Peyer's patch (tissue), 4 donors: ENCODE results near the gene COL24A1. TPM values are rescaled to one million over a fixed set of nuclear protein-coding genes. Genes with fewer than 3 reads are reported as not detected.
"Not testable (repeated sequence)": the region's sequence is repeated elsewhere in the genome, so short reads cannot be mapped to it uniquely, and the experiment has no call there.

ENCODE experiments used
- DNase-seq, 3 donors: peaks; one replicate each; pipeline ENCODE4 v3.0.0-alpha.2; 2017 to 2019
- H3K27ac ChIP-seq, 4 donors: fragments of 200-600 bp; sonication (generic); one replicate each; pipeline ENCODE4 v1.5.1; 2016 to 2019
- H3K27me3 ChIP-seq, 2 donors: fragments of 200-600 bp; sonication (generic); one replicate each; pipeline ENCODE4 v1.5.1; 2019
- H3K36me3 ChIP-seq, 3 donors: fragments of 200-600 bp; sonication (generic); one replicate each; pipeline ENCODE4 v1.5.1; 2016 to 2019
- H3K4me1 ChIP-seq, 4 donors: fragments of 200-600 bp; sonication (generic); one replicate each; pipeline ENCODE4 v1.5.1; 2016 to 2019
- H3K4me3 ChIP-seq, 4 donors: fragments of 200-600 bp; sonication (generic); 1 replicate in 3 of 4; 2 replicates in 1 of 4; pipeline ENCODE4 v1.5.1; 2016 to 2019; ENCODE audit warnings: mild to moderate bottlenecking in 1 of 4
- H3K9me3 ChIP-seq, 4 donors: fragments of 200-600 bp; sonication (generic); one replicate each; pipeline ENCODE4 v1.5.1; 2016 to 2019; ENCODE audit warnings: mild to moderate bottlenecking in 1 of 4
- POLR2A ChIP-seq, 2 donors: fragments of 450-650 bp; IDR thresholded peaks; one replicate each; pipeline ENCODE4 v1.5.1; 2017; ENCODE audit warnings: antibody characterized with exemption in 2 of 2, mild to moderate bottlenecking in 2 of 2, moderate library complexity in 2 of 2
- total RNA-seq, 4 donors: library from RNA; depleted of rRNA; stranded (reverse); fragments of >200 nt; gene quantifications; one replicate each; pipeline ENCODE4 v1.1.0, GENCODE V29; 2016
- TF ChIP-seq, protein P1 (sequence below), 6 experiments: fragments of 450-650 bp in 4 of 6; fragments of 200-600 bp in 2 of 6; sonication (generic) in 1 of 6; IDR thresholded peaks; one replicate each; pipeline ENCODE4 v1.5.1; 2017 to 2019; ENCODE audit warnings: antibody characterized with exemption in 6 of 6, mild to moderate bottlenecking in 3 of 6, moderate library complexity in 1 of 6

The COL24A1 gene
- total RNA-seq, 4 donors from 2014 or later = 0.18 to 3.3 (median 0.34) TPM

DNA sequence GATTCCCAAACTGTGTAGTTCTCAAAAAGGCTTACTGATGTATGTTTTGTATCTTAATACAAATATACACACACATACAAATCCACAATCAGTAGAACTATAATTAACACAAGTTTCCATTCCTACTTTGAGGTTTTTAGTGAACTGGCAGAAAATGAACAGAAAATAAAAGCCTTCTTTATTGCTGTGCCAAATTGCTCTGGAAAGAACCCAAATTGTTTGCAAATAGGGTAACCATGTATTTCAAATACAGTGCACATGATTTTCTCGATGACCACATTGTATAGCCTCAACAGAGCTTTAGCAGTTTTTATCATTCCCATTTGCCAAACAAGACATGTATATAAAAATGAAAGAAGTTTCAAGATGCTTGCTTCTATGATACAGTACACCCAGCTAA lies 173.3 kb downstream of the COL24A1 start:
- Histone ChIP-seq H3K27ac (no peak overlapping the region), H3K36me3 (no peaks in the 10 kb centered on the region), H3K27me3 (no peaks in the 10 kb centered on the region), H3K4me3 (no peak overlapping the region), H3K9me3 (no peaks in the 10 kb centered on the region), H3K4me1 (no peaks in the 10 kb centered on the region)
- DNase-seq = no peak
- TF ChIP-seq, protein P1, sequence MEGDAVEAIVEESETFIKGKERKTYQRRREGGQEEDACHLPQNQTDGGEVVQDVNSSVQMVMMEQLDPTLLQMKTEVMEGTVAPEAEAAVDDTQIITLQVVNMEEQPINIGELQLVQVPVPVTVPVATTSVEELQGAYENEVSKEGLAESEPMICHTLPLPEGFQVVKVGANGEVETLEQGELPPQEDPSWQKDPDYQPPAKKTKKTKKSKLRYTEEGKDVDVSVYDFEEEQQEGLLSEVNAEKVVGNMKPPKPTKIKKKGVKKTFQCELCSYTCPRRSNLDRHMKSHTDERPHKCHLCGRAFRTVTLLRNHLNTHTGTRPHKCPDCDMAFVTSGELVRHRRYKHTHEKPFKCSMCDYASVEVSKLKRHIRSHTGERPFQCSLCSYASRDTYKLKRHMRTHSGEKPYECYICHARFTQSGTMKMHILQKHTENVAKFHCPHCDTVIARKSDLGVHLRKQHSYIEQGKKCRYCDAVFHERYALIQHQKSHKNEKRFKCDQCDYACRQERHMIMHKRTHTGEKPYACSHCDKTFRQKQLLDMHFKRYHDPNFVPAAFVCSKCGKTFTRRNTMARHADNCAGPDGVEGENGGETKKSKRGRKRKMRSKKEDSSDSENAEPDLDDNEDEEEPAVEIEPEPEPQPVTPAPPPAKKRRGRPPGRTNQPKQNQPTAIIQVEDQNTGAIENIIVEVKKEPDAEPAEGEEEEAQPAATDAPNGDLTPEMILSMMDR (IDR thresholded peaks at IDR 0.05) = no peak
- no peak for TF ChIP-seq POLR2A (IDR thresholded peaks at IDR 0.05)

DNA sequence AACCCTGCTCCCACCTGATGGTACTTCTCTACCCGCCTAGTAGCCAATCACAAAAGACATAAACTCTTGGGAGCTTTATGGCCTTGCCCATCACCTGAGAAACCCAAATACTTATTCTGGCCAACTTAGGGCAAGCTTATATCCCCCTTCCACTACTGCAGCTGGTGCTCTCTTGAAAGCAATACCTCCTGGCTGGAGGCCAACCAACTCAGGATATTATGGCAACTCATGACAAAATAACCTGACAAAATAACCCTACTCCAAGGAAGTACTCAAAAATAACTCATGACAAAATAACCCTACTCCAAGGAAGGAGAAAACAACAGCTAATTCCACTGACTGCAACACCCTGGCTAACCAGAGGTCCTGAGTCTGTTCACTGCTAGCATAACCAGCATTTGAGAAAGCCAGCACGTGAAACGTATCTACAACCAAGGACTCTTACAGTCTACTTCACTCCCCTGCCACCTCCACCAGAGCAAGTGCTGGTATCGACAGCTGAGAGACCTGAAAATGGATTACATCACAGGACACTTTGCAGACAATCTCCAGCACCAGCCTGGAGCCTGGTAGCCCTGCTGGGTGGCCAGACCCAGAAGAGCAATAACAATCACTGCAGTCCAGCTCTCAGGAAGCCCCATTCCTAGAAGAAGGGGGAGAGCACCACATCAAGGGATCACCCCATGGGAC lies 179.9 kb downstream of the COL24A1 start:
- Histone ChIP-seq H3K4me3 (no peak overlapping the region), H3K27ac (no peak overlapping the region), H3K4me1 (no peaks in the 10 kb centered on the region), H3K27me3 (no peaks in the 10 kb centered on the region), H3K9me3 (no peaks in the 10 kb centered on the region), H3K36me3 (no peaks in the 10 kb centered on the region)
- TF ChIP-seq, protein P1 (IDR thresholded peaks at IDR 0.05) = no peak
- no peak for TF ChIP-seq POLR2A (IDR thresholded peaks at IDR 0.05)
- no peak for DNase-seq

DNA sequence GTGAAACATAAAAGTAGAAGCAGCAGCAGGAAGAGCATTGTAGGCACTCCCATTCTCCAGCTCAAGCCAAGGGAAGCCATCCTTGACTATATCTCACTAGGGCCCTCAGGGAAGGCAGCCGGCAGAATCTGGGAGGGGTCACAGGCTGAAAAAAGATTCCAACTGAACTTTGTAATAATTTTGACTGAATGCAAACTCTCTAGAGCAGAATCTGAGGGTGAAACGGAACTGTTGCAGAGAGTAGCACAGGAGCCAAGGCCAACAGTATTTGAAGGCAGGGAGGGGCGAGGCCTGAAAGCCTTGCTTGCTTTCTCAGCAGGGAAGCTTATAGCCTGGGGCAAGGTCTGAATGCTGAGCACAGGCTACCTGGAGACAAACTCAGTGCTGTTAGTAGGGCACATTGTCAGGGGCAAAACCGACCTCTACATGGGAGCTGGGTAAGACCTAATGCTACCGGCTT lies 180.6 kb downstream of the COL24A1 start:
- no peak overlapping the region for H3K27ac ChIP-seq
- TF ChIP-seq, protein P1 (IDR thresholded peaks at IDR 0.05) = no peak
- no peak for TF ChIP-seq POLR2A (IDR thresholded peaks at IDR 0.05)
- H3K27me3 ChIP-seq = no peaks in the 10 kb centered on the region
- no peaks in the 10 kb centered on the region for H3K4me1 ChIP-seq
- no peaks in the 10 kb centered on the region for H3K36me3 ChIP-seq
- DNase-seq = no peak
- H3K9me3 ChIP-seq = no peaks in the 10 kb centered on the region
- no peak overlapping the region for H3K4me3 ChIP-seq

DNA sequence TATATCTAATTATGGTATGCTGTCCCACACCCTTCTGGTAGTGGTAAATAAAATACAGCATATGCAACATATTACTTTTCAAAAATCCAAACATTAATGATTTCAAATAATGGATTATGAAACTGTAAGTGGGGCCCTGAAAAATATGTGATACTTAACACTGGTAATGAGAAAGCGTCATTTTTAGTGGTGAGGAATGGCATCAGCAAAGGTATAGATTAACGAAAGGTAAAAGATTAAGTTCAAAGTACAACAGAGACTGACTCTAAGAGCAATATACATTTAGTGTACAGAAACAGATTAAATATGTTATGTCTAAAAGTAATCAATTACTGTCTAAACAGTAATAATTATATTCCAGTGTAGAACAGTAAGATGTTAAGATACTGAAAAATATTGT lies 194.1 kb downstream of the COL24A1 start:
- TF ChIP-seq, protein P1 (IDR thresholded peaks at IDR 0.05) = no peak
- TF ChIP-seq POLR2A (IDR thresholded peaks at IDR 0.05) = no peak
- Histone ChIP-seq H3K4me3 (no peak overlapping the region), H3K4me1 (no peaks in the 10 kb centered on the region), H3K9me3 (no peaks in the 10 kb centered on the region), H3K27ac (no peak overlapping the region), H3K27me3 (no peaks in the 10 kb centered on the region), H3K36me3 (no peaks in the 10 kb centered on the region)
- DNase-seq = no peak

DNA sequence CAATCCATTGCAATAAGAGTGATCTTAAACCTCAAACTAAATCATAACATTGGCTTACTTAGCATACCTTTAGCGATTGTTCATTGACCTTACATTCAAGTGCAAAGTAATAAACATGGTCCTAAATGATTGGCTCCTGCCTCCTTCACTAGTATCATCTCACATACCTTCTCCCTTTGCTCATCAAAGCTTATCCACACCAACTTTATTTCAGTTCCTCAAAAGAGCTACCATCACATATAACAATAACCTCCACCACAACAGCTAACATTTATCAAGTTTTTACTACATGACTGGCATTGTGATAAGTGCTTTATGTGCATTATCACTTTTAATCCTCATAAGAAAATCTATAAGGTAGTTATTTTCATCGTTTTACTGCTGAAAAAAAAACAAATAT lies 198.8 kb downstream of the COL24A1 start:
- Histone ChIP-seq H3K27ac (no peak overlapping the region), H3K36me3 (no peaks in the 10 kb centered on the region), H3K4me1 (no peaks in the 10 kb centered on the region), H3K4me3 (no peak overlapping the region), H3K27me3 (no peaks in the 10 kb centered on the region), H3K9me3 (no peaks in the 10 kb centered on the region)
- TF ChIP-seq POLR2A (IDR thresholded peaks at IDR 0.05) = no peak
- TF ChIP-seq, protein P1 (IDR thresholded peaks at IDR 0.05) = no peak
- no peak for DNase-seq

DNA sequence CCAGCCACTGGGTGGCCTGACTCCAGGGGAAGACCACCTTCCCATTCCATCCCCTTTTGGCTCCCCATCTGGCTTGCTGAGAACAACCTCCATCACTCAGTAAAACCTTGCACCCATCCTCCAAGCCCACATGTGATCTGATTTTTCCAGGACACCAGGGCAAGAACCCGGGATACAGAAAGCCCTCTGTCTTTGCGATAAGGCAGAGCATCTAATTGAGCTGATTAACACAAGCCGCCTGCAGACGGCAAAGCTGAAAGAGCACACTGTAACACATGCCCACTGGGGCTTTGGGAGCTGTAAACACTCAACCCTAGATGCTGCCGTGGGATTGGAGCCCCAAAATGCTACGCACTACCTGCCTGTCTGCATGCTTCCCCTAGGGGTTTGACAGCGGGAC lies 201.4 kb downstream of the COL24A1 start:
- not testable (repeated sequence) for H3K27ac ChIP-seq, H3K9me3 ChIP-seq, DNase-seq, H3K4me1 ChIP-seq, H3K27me3 ChIP-seq, H3K36me3 ChIP-seq, H3K4me3 ChIP-seq
